ENCODE results near the gene EFNB3. TPM values are rescaled to one million over a fixed set of nuclear protein-coding genes. Genes with fewer than 3 reads are reported as not detected.

EFNB3 gene
- total RNA-seq, 1 experiment from 2014 or later, result not detected

GRCh38 chr17:7755095-7755890, 50.3 kb downstream of the EFNB3 start:
- no peak overlapping the region for H3K9ac ChIP-seq (ENCODE audit: low read length)
- no peak for DNase-seq
- H3K4me3 ChIP-seq (ENCODE audit: low read length), result no peak overlapping the region
- no peaks in the 10 kb centered on the region for H3K4me1 ChIP-seq (ENCODE audit: low read length)
- H3K27ac ChIP-seq (ENCODE audit: low read length), result no peak overlapping the region
- H2AFZ ChIP-seq (ENCODE audit: low read length), result no peak overlapping the region
- no peaks in the 10 kb centered on the region for H4K20me1 ChIP-seq (ENCODE audit: insufficient read depth, low read depth, low read length)
- no peaks in the 10 kb centered on the region for H3K36me3 ChIP-seq (ENCODE audit: insufficient read depth, low read length)
- no peaks in the 10 kb centered on the region for H3K9me3 ChIP-seq (ENCODE audit: low read length)
- no peaks in the 10 kb centered on the region for H3K79me2 ChIP-seq (ENCODE audit: low read length)
- H3K27me3 ChIP-seq (ENCODE audit: low read length), result no peaks in the 10 kb centered on the region
- H3K4me2 ChIP-seq (ENCODE audit: low read depth, low read length, poor library complexity, severe bottlenecking), result no peak overlapping the region
- H3K9me2 ChIP-seq (replicated peaks; ENCODE audit: insufficient read depth, low read length), result no peaks in the 10 kb centered on the region

- Histone ChIP-seq H3K4me2 (ENCODE audit: low read depth, low read length, poor library complexity, severe bottlenecking) (no peak overlapping the region), H4K20me1 (ENCODE audit: insufficient read depth, low read depth, low read length) (no peaks in the 10 kb centered on the region), H3K79me2 (ENCODE audit: low read length) (no peaks in the 10 kb centered on the region), H3K27me3 (ENCODE audit: low read length) (no peaks in the 10 kb centered on the region), H3K4me3 (ENCODE audit: low read length) (no peak overlapping the region), H3K9ac (ENCODE audit: low read length) (no peak overlapping the region), H2AFZ (ENCODE audit: low read length) (no peak overlapping the region), H3K27ac (ENCODE audit: low read length) (no peak overlapping the region), H3K36me3 (ENCODE audit: insufficient read depth, low read length) (no peaks in the 10 kb centered on the region), H3K9me2 (replicated peaks; ENCODE audit: insufficient read depth, low read length) (no peaks in the 10 kb centered on the region), H3K4me1 (ENCODE audit: low read length) (no peaks in the 10 kb centered on the region), H3K9me3 (ENCODE audit: low read length) (no peaks in the 10 kb centered on the region)
- no peak for DNase-seq
These were observed 52.0 kb downstream of the EFNB3 start for GRCh38 chr17:7756968-7757367.

Other genes starting within 250 kb of the EFNB3 start
- gene ZBTB4, start 225.6 kb upstream of the EFNB3 start, total RNA-seq (2014; rRNA removed; shearing (Covaris generic); ENCODE audit: low replicate concordance), result 5.5 and 7.2 TPM in 2 replicates
- not detected in 2 replicates for gene SLC35G6, start 223.8 kb upstream of the EFNB3 start, total RNA-seq (2014; rRNA removed; shearing (Covaris generic); ENCODE audit: low replicate concordance)
- gene POLR2A, start 220.8 kb upstream of the EFNB3 start, total RNA-seq (2014; rRNA removed; shearing (Covaris generic); ENCODE audit: low replicate concordance), result 78.8 and 169 TPM in 2 replicates
- gene TNFSF12, start 156.1 kb upstream of the EFNB3 start, total RNA-seq (2014; rRNA removed; shearing (Covaris generic); ENCODE audit: low replicate concordance), result not detected in 2 replicates
- gene TNFSF13, start 146.5 kb upstream of the EFNB3 start, total RNA-seq (2014; rRNA removed; shearing (Covaris generic); ENCODE audit: low replicate concordance), result 0.90 and 4.0 TPM in 2 replicates
- gene SENP3, start 143.3 kb upstream of the EFNB3 start, total RNA-seq (2014; rRNA removed; shearing (Covaris generic); ENCODE audit: low replicate concordance), result 62.8 and 96.1 TPM in 2 replicates
- gene CD68, start 125.6 kb upstream of the EFNB3 start, total RNA-seq (2014; rRNA removed; shearing (Covaris generic); ENCODE audit: low replicate concordance), result 3.8 and 6.0 TPM in 2 replicates
- 25.4 and 27.0 TPM in 2 replicates for gene MPDU1, start 121.3 kb upstream of the EFNB3 start, total RNA-seq (2014; rRNA removed; shearing (Covaris generic); ENCODE audit: low replicate concordance)
- 1.2 and 1.6 TPM in 2 replicates for gene SOX15, start 115.1 kb upstream of the EFNB3 start, total RNA-seq (2014; rRNA removed; shearing (Covaris generic); ENCODE audit: low replicate concordance)
- 40.5 and 42.3 TPM in 2 replicates for gene FXR2, start 90.3 kb upstream of the EFNB3 start, total RNA-seq (2014; rRNA removed; shearing (Covaris generic); ENCODE audit: low replicate concordance)
- 36.0 and 55.0 TPM in 2 replicates for gene SAT2, start 77.4 kb upstream of the EFNB3 start, total RNA-seq (2014; rRNA removed; shearing (Covaris generic); ENCODE audit: low replicate concordance)
- gene SHBG, start 75.1 kb upstream of the EFNB3 start, total RNA-seq (2014; rRNA removed; shearing (Covaris generic); ENCODE audit: low replicate concordance), result 0.58 and 1.2 TPM in 2 replicates
- not detected in 2 replicates for gene ATP1B2, start 54.3 kb upstream of the EFNB3 start, total RNA-seq (2014; rRNA removed; shearing (Covaris generic); ENCODE audit: low replicate concordance)
- gene TP53, start 17.7 kb upstream of the EFNB3 start, total RNA-seq (2014; rRNA removed; shearing (Covaris generic); ENCODE audit: low replicate concordance), result 11.0 and 14.0 TPM in 2 replicates
- gene WRAP53, start 16.7 kb upstream of the EFNB3 start, total RNA-seq (2014; rRNA removed; shearing (Covaris generic); ENCODE audit: low replicate concordance), result 10.4 and 19.0 TPM in 2 replicates
- not detected in 2 replicates for gene DNAH2, start 12.5 kb downstream of the EFNB3 start, total RNA-seq (2014; rRNA removed; shearing (Covaris generic); ENCODE audit: low replicate concordance)
- 11.9 and 34.6 TPM in 2 replicates for gene KDM6B, start 129.0 kb downstream of the EFNB3 start, total RNA-seq (2014; rRNA removed; shearing (Covaris generic); ENCODE audit: low replicate concordance)
- gene TMEM88, start 149.9 kb downstream of the EFNB3 start, total RNA-seq (2014; rRNA removed; shearing (Covaris generic); ENCODE audit: low replicate concordance), result 0.69 and 1.4 TPM in 2 replicates
- 313 and 321 TPM in 2 replicates for gene NAA38, start 152.4 kb downstream of the EFNB3 start, total RNA-seq (2014; rRNA removed; shearing (Covaris generic); ENCODE audit: low replicate concordance)
- gene CYB5D1, start 152.8 kb downstream of the EFNB3 start, total RNA-seq (2014; rRNA removed; shearing (Covaris generic); ENCODE audit: low replicate concordance), result 8.5 and 10.9 TPM in 2 replicates
- gene CHD3, start 183.6 kb downstream of the EFNB3 start, total RNA-seq (2014; rRNA removed; shearing (Covaris generic); ENCODE audit: low replicate concordance), result 191 and 346 TPM in 2 replicates
- gene RNF227, start 211.1 kb downstream of the EFNB3 start, total RNA-seq (2014; rRNA removed; shearing (Covaris generic); ENCODE audit: low replicate concordance), result 2.1 and 3.5 TPM in 2 replicates
- 5.6 and 10.0 TPM in 2 replicates for gene KCNAB3, start 224.7 kb downstream of the EFNB3 start, total RNA-seq (2014; rRNA removed; shearing (Covaris generic); ENCODE audit: low replicate concordance)
- gene TRAPPC1, start 226.7 kb downstream of the EFNB3 start, total RNA-seq (2014; rRNA removed; shearing (Covaris generic); ENCODE audit: low replicate concordance), result 54.4 and 60.8 TPM in 2 replicates
- 14.6 and 28.5 TPM in 2 replicates for gene CNTROB, start 227.0 kb downstream of the EFNB3 start, total RNA-seq (2014; rRNA removed; shearing (Covaris generic); ENCODE audit: low replicate concordance)

Measured in Karpas-422 (cell line).